DMS53 (cell line): ENCODE measurements around the gene IGF1R.
A peak's percentile ranks its signal among the peaks of the same experiment; 100 is the strongest.

ENCODE experiments used
- DNase-seq: peaks from one replicate; lab custom pipeline; 2025; lab: John Stamatoyannopoulos, UW

Gene IGF1R

DNA sequence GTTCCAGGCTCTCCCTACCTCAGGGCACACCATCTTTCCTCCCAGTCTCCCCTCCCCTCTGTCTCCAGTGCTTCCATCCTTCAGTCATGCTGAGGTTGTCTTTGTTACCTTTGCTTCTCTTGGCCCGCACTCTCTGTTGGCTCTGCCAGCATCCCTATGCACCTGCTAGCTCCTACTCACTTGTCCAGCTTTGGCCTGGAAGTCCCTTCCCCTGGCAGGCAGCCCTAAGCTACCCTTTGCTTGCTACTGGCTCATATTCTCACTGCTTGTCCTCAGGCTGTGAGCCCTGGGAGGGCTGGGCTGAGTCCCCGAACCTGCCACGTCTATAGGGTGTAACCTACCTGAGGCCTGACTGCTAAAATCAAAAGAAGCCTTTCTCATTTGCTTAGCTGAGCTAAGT lies 236.6 kb downstream of the IGF1R start:
- no peak for DNase-seq

DNA sequence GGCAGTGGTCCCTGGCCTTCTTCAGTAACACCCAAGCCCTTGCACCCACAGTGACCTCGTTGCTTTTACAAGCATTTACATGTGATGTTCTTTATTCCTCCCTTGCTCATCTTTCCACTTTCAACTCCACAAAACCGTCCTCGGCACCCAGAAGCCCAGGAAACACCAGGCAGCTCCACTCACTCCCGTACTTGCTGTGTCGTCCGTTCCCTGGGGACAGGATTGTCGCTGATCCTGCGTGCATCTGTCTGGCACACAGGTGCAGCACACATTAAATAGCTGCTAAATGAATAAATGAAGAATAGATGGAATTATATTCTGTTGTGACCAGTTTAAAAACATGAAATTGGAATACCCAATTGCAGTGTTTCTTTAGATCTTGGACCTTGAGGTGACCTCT lies 239.6 kb downstream of the IGF1R start:
- no peak for DNase-seq

GRCh38 chr15:98888820-98889479 lies 240.6 kb downstream of the IGF1R start:
- peak; percentile 19 for DNase-seq

- DNase-seq: peak; percentile 19
Observed at GRCh38 chr15:98889930-98890695, 241.8 kb downstream of the IGF1R start.

DNA sequence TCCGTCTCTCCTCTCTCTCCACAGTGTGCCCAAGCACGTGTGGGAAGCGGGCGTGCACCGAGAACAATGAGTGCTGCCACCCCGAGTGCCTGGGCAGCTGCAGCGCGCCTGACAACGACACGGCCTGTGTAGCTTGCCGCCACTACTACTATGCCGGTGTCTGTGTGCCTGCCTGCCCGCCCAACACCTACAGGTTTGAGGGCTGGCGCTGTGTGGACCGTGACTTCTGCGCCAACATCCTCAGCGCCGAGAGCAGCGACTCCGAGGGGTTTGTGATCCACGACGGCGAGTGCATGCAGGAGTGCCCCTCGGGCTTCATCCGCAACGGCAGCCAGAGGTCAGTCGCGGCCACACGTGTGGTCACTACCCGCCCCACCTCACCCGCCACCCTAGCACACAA lies 243.0 kb downstream of the IGF1R start:
- DNase-seq: no peak

DNA sequence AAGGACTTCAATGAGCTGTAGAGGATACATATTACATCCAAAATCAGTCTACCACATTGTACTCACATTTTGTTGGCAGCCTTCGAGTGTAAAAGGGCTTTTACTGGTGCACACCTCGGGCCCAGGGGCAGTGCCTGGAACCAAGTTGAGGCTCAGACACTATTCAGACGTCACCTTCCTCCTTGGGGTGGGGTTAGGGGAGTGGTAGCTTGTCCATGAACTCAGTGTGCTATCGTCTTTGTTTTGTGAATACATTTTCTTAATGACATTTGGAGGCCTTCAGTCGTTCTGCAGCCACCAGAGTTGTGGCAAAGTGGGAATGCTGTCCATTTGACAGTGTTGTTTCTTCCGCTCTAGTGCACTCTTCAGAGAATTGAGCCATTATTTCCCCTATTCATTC lies 245.1 kb downstream of the IGF1R start:
- DNase-seq: no peak

DNA sequence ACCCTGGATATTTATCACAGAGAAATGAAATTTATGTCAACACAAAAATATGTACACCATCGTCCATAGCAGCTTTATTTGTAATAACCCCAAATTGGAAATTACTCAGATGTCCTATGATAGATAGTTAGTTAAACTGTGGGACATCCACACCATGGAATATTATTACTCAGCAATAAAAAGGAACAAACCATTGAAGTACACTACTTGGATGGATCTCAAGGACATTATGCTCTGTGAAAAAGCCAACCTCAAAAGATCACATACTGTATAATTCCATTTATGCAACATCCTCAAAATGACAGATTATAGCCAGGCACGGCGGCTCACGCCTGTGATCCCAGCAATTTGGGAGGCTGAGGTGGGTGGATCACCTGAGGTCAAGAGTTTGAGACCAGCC lies 246.0 kb downstream of the IGF1R start:
- DNase-seq: no peak

DNA sequence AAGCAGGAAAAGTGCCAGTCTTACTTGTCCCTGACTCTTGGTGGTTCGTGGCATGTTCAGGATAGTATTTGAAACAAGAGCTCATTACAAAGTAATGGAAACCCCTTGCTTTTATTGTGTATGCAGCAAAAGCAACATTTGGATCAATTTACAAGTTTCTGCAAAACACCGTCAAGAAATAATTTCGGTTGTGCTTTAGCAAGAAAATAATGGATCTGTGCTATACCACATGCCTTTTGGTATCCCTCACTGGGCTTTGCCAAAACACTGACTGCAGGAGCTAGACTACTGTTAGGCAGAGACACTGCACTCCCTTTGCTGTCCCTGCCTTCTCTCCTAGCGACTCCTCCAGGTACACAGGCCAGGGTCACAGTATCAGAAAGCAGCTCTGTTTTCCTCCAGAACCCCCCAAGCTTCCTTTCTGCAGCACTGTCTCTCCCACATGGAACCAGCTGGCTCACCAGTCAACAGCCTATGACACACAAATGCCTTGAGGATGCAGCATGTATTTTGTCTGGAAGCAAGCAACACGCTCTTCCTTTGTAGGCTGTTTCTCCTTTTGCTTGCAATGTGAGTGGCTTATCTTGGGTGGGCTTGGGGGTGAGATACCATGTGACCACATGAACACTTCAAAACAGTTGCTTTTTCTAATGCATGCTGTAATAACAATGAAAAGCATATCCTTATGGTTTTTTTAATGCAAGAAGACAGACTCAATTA lies 247.8 kb downstream of the IGF1R start:
- DNase-seq: peak; percentile 56

- peak; percentile 96 for DNase-seq
Observed at GRCh38 chr15:98896802-98897732, 248.7 kb downstream of the IGF1R start.

DNA sequence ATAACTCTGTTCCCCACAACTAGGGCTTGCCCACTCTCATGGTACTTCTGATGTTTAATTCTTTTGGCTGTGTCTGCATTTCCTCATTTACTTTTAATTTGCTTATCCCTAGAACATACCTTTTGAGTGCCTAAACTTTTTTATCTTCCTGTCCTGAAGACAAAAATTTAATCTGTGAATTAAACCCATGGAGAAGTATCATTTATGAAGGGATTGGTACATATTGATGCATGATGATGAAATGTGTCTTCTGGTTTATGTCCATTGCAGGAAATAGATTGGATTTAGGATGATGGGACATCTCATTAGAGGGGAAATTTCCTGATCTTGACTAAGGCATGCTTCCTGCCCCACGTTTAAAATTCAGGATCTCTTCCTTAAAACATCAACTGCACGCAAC lies 249.8 kb downstream of the IGF1R start:
- no peak for DNase-seq

DNA sequence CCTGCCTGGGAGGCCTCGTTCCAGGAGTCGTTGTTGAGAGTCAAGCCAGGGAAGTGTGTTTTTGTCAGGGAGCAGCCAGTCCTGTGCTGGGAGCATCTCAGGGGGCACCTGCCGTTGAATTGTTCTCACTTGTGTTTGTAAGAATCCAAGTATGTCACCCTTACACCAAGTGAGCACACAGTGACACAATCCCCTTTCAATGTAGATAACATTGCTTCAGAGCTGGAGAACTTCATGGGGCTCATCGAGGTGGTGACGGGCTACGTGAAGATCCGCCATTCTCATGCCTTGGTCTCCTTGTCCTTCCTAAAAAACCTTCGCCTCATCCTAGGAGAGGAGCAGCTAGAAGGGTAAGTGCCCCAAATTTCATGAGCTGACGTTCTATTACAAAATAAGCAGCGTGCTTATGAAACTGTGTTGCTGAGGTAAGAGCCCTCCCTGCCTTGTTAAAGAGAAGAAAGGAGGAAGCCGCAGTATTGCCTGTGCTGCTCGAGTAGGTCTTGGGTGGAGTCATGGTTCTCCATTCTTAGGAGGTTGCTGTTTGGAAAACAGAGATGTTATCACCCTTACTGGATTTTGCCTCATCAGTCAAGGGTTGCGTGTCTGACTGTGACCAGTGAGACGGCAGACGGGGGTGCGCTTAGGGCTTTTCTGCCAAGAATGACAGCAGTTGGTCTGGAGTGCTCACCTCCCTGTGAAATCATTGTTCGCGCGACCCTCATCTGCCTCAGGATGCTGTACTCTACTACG lies 251.1 kb downstream of the IGF1R start:
- no peak for DNase-seq

DNA sequence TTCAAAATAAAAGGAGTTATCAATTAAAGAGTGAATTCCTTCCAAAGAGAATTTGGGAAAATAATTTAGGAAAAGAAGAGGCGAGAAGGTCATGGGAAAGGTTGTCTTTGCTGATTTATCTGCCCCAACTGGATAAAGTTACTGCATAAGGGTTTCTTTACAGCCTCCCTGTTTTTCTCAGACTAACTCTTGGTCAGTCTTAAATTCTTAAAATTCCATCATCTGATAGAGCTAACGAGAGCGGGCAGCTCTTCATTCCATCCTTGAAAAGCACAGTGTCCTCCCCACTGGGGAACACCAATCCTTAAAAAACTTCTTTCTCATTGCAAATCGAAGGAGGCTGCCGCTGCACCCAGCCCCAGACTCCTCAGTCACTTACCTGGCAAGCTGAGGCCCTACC lies 252.0 kb downstream of the IGF1R start:
- no peak for DNase-seq

- no peak for DNase-seq
Observed at GRCh38 chr15:98901434-98902072, 253.2 kb downstream of the IGF1R start.

GRCh38 chr15:98902931-98903330 lies 254.6 kb downstream of the IGF1R start:
- DNase-seq: no peak

GRCh38 chr15:98903377-98904018 lies 255.2 kb downstream of the IGF1R start:
- peak; percentile 2 for DNase-seq

GRCh38 chr15:98904544-98904943 lies 256.2 kb downstream of the IGF1R start:
- DNase-seq: peak; percentile 61

DNA sequence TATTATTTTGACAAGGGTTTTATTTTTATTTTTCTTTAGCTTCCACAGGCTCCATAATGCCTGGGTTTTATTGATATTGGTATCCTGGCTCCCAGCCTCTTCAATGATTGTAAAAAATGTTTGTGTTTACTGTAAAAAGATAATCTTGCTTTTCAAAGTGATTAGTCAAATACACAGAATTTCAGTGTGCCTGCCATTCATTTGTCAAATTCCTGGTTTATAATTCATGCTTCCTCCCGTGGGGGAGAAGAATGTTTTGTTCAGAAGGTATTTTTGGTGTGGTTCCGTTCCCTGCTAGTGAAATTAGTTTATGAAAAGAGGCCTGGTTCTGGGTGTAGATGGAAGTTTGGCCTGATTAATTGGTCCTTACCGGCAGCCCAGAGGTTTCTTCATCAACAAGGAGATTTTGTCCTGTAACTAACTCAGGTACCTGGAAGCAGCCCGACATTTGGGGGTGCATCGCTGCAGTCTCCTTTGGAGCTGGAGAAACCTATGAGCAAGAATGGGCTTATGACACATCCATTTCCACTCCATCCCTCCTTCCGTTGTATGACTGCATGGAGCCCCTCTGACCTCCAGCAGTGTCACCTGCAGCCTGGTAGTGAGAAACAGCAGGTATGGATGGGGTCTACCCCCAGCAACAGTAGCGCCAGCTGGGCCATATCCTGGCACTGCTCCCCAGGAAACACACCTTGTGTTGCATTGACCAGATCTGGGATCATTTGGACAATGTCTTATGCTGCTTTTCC lies 257.8 kb downstream of the IGF1R start:
- no peak for DNase-seq

DNA sequence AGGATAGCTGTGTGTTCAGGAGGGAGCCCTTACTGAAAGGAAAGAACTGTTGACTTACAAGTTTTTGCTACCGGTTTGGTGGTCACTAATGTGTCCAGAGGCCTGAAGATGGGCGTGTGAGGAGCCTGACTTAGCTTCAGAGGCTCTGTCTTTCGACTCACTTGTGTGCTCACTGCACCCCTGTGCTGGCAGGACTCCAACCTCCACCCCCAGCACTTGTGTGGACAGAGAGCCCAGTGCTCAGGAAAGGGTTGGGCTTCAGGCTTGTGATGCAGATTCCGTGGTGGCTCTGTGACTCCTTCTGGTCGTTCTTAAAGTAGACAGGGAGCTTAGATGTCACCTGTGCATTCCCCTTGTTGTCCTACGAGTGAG lies 258.4 kb downstream of the IGF1R start:
- DNase-seq: no peak

DNA sequence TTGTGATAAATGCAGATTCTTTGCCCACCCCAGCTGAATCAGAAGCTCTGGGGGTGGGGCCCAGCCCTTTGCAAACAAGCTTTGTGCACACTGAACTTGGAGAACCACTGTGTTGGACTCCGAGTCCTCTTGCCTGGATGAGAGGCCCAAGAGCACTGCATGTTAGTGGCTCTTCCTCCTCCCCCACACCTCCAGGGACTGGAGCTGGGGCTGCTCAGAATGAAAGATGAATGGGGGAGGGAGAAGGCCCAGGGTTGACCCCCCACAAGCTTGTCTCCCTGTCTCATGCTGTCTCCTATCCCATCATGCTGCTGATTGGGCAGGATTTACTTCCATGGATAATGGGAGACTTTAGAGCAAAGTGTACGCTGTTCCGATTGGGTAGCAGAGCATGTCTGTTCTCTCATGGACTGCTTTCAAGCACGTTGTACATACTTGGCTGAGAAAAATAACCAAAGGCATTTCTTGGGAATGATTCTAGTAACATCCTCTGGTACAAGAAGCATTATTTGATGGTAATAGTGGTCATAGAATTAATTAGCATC lies 259.7 kb downstream of the IGF1R start:
- DNase-seq: no peak
